Choroid plexus epithelial cell (primary cell): ENCODE measurements around the gene TMEM200A.
A peak's percentile ranks its signal among the peaks of the same experiment; 100 is the strongest.

Experiments
- DNase-seq: peaks from one replicate; pipeline ENCODE4 v3.0.0-alpha.2; 2010; ENCODE audit warnings: low read depth
- H3K4me3 ChIP-seq: 2 replicates; pipeline ENCODE4 v1.5.1; 2011; ENCODE audit warnings: low read depth, mild to moderate bottlenecking, control low read depth, low read length, moderate library complexity
- TF ChIP-seq, protein P1 (sequence below): conservative IDR thresholded peaks from 2 replicates; pipeline ENCODE4 v1.5.1; 2011; ENCODE audit warnings: low read depth, mild to moderate bottlenecking, control low read depth, inconsistent platforms, low read length, moderate library complexity

TMEM200A gene

DNA sequence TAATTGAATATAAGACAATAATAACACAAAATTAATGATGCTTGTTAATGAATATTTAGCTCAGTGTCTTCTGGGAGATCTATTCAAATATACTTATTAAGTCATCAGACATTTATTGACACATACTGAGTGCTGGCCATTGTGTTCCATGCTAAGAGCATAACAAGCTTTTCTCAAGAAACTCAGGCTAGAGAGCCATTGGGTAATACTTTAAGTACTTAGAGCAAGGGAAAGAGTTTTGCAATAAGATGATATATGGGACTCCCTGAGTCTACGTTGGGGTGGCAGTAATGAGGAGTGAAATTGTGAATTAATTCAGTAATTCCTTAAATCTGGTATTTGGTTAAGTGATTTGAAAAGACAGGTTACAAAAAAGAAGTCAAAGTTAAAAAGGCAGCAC is 11.1 kb downstream of the TMEM200A start:
- no peak overlapping the region for H3K4me3 ChIP-seq
- TF ChIP-seq, protein P1, sequence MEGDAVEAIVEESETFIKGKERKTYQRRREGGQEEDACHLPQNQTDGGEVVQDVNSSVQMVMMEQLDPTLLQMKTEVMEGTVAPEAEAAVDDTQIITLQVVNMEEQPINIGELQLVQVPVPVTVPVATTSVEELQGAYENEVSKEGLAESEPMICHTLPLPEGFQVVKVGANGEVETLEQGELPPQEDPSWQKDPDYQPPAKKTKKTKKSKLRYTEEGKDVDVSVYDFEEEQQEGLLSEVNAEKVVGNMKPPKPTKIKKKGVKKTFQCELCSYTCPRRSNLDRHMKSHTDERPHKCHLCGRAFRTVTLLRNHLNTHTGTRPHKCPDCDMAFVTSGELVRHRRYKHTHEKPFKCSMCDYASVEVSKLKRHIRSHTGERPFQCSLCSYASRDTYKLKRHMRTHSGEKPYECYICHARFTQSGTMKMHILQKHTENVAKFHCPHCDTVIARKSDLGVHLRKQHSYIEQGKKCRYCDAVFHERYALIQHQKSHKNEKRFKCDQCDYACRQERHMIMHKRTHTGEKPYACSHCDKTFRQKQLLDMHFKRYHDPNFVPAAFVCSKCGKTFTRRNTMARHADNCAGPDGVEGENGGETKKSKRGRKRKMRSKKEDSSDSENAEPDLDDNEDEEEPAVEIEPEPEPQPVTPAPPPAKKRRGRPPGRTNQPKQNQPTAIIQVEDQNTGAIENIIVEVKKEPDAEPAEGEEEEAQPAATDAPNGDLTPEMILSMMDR = no peak
- DNase-seq = peak; percentile 41

DNA sequence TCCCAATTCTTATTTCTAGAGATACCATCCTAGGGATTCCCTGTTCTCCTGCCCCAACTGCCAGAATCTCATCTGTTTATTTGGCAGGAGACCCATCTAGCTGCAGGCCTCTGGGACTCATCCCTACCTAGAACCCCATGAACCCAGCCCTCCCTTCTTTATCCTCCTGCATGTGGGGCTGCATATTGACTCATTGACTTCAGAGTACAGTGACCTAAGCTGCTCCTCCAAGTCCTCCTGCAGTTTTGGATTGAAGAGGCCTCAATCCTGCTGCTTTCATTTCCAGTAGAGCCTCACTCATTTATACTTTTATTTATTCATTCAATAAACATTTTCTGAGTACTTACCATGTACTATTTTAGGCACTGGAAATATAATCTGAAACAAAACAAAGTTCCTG is 11.6 kb downstream of the TMEM200A start:
- DNase-seq = no peak
- TF ChIP-seq, protein P1 = no peak
- H3K4me3 ChIP-seq = no peak overlapping the region

DNA sequence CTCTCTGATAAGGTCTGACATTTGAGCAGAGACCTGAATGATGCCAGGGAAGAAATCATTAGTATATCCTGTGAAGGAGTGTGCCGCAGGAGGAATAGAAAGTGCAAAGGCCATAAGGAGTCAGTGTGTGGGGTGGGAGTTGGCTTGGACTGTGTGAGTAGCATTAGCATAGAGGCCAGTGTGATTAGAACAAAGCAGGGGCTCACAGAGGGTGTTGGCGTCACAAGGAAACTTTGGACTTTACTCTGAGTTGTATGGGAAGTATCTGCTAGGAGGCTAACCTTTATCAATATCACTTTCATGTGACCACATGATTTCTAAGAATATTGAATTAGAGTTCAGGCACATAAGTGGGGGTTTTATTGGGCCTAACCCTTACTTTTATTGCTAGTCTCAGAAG is 12.1 kb downstream of the TMEM200A start:
- no peak for DNase-seq
- TF ChIP-seq, protein P1 = no peak
- H3K4me3 ChIP-seq = no peak overlapping the region

DNA sequence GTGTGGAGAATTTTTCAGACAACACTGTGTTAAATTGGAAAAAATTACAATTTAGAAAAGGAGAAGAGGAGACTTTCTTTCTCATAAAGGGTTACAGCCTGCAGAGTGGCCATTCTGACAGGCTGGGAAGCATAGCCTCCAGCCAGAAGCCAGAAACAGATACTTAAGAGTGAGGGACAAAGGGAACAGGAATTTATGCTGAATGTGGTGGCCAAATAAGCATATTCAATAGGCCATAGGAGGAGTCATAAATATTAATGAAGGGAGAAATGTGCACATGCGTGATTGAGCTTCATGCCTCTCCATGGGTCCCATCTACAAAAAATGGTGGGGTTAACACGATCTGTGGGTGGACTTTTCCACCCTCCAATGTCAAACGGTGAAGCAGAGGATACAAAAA is 13.4 kb downstream of the TMEM200A start:
- TF ChIP-seq, protein P1 = no peak
- DNase-seq = no peak
- no peak overlapping the region for H3K4me3 ChIP-seq

DNA sequence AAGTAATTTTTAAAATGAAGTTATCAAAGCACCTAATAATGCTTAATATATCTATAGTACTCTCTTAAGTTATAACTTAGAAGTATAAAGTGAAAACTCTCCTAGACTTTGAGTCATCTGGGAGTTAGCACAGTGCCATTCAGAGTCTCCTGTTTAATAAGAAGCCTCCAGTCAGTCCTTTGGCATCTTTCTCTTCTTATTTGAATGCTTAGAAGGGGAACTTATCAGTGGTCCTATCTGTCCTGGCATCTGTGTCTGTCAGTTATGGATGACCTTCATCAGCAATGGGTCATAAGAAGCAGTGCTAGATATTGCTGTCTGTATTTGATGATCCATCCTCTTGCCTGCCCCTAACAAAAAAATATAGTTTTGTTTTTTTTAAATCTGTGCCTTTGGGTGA is 15.2 kb downstream of the TMEM200A start:
- DNase-seq = no peak
- TF ChIP-seq, protein P1 = no peak
- no peak overlapping the region for H3K4me3 ChIP-seq

DNA sequence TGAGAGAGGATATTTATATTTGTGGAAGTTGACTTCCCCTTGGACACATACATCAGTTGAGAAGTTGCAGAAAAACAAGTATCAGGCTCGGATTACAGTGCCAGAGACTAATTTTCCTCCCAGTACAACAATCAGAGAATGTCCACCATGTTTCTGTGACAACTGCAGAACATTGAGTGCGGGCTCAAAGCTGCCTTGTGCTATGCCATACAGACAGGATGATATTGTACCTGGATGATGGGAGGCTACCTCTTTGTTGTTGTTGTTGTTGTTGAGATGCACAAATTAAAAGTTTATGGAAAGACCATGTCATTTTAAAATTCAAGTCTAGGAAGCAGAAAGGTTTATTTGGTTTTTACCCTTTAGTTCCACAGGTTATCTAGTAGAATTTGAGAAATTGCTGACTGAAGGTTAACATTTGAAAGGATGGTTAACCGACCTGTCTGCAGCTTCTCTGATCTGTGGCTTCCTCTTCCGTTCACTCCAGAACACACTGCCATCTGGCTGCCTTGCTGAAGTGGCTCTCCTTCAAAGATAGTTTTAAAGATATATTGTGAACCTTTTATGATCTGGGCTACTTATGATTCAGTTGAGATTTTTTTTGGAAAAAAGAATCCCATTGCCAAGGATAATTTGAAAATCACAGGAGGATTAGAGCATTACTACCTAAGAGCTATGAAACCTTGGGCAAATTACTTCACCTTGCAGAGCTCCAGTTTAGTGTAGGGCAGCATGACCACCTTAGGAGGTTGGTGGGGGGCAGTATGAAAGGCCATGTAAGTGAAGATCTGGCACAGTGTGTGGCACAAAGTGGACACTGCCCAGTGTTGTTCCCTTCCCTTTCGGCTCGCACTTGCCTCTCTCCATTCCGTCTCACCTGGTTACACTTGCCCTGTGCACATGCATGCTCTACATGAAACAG is 15.9 kb downstream of the TMEM200A start:
- peak; percentile 46 for DNase-seq

More for the DNA sequence above, 15.9 kb downstream of the TMEM200A start:
- TF ChIP-seq, protein P1 = peak; percentile 56
- no peak overlapping the region for H3K4me3 ChIP-seq
